ENCODE measurements around the gene SIN3B. TPM values are rescaled to one million over a fixed set of nuclear protein-coding genes. Genes with fewer than 3 reads are reported as not detected.
A peak's percentile ranks its signal among the peaks of the same experiment; 100 is the strongest.

Gene SIN3B
- total and polyA plus RNA-seq, 4 donors: 7.1 to 82.7 (median 56.7) TPM

DNA sequence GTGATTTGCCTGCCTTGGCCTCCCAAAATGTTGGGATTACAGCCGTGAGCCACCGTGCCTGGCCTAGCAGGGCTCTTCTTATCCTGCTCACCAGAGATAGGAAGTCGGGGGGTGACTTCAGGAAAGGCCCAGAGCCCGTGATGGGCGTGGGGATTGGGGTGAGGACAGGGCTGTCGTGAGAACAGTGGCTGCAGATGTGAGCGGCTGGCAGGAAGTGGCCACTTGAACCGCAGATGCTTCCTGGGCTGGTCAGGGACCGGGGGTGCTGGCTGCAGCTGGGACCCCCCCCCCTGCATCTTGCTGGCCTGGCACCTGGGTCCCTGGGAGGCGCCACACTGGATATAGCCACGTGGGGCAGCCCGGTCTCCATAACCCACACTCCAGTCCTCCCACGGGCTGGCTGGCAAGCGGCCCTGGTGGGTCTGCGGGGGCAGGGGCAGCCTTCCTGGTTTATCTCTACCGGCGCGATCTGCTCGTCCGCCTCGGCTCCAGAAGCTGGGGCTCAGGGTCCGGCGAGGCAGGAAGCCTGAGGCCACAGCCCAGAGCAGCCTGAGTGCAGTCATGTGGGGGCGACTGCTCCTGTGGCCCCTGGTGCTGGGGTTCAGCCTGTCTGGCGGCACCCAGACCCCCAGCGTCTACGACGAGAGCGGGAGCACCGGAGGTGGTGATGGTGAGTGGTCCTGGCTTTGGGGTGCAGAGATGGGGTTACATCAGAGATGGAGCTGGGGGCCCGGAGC, 59.6 kb downstream of the SIN3B start, which contains the start of gene F2RL3:
Gene F2RL3 (plus strand): TSS at position 371 of the 737 bp plus-strand sequence. CDS start 191 bp downstream, at position 562.
- H3K4me1 ChIP-seq (ENCODE audit: control insufficient read depth in 1 of 2, insufficient read depth in 2 of 2, low read length in 2 of 2): no peaks in the 10 kb centered on the region
- 31 to 36% methylated on average over 28 to 31 of the region's 31 CpGs for WGBS, 2 donors
- H3K36me3 ChIP-seq (ENCODE audit: control insufficient read depth in 1 of 2, insufficient read depth in 2 of 2, low read length in 1 of 2): no peaks in the 10 kb centered on the region
- H3K27me3 ChIP-seq (ENCODE audit: control insufficient read depth in 1 of 2, insufficient read depth in 2 of 2, low read length in 1 of 2): no peaks in the 10 kb centered on the region
- peak; percentile 42 for ATAC-seq (ENCODE audit: low FRiP score)
- H3K9me3 ChIP-seq (ENCODE audit: control insufficient read depth, low read length): no peaks in the 10 kb centered on the region
- H3K27ac ChIP-seq (ENCODE audit: low read depth in 1 of 2, low read length in 2 of 2): no peak within 1 kb of the TSS
- intact Hi-C loops (cut with DNase I): no loop called here
- no peak for DNase-seq
- H3K4me3 ChIP-seq (ENCODE audit: low read length in 2 of 2): no peak within 1 kb of the TSS

DNA sequence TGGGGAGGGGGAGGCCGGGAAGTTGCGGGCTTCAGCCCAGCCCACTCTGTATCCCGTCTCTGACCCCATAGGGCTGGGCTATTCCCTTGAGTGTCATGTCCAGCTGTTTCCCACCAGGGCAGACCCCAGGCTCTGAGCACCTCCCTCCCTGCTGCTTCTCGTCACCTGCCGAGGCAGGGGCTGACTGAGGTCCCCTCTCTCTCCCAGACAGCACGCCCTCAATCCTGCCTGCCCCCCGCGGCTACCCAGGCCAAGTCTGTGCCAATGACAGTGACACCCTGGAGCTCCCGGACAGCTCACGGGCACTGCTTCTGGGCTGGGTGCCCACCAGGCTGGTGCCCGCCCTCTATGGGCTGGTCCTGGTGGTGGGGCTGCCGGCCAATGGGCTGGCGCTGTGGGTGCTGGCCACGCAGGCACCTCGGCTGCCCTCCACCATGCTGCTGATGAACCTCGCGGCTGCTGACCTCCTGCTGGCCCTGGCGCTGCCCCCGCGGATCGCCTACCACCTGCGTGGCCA, 60.2 kb downstream of the SIN3B start:
- intact Hi-C loops (cut with DNase I): no loop called here
- DNase-seq (no peak), ATAC-seq (ENCODE audit: low FRiP score) (peak; percentile 4)
- Histone ChIP-seq H3K36me3 (ENCODE audit: control insufficient read depth in 1 of 2, insufficient read depth in 2 of 2, low read length in 1 of 2) (no peaks in the 10 kb centered on the region), H3K27me3 (ENCODE audit: control insufficient read depth in 1 of 2, insufficient read depth in 2 of 2, low read length in 1 of 2) (no peaks in the 10 kb centered on the region), H3K4me3 (ENCODE audit: low read length in 2 of 2) (no peak overlapping the region), H3K27ac (ENCODE audit: low read depth in 1 of 2, low read length in 2 of 2) (no peak overlapping the region), H3K4me1 (ENCODE audit: control insufficient read depth in 1 of 2, insufficient read depth in 2 of 2, low read length in 2 of 2) (no peaks in the 10 kb centered on the region), H3K9me3 (ENCODE audit: control insufficient read depth, low read length) (no peaks in the 10 kb centered on the region)
- WGBS, 2 donors: 47 to 50% methylated on average over 21 to 22 of the region's 22 CpGs

DNA sequence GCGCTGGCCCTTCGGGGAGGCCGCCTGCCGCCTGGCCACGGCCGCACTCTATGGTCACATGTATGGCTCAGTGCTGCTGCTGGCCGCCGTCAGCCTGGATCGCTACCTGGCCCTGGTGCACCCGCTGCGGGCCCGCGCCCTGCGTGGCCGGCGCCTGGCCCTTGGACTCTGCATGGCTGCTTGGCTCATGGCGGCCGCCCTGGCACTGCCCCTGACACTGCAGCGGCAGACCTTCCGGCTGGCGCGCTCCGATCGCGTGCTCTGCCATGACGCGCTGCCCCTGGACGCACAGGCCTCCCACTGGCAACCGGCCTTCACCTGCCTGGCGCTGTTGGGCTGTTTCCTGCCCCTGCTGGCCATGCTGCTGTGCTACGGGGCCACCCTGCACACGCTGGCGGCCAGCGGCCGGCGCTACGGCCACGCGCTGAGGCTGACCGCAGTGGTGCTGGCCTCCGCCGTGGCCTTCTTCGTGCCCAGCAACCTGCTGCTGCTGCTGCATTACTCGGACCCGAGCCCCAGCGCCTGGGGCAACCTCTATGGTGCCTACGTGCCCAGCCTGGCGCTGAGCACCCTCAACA, 60.8 kb downstream of the SIN3B start:
- H3K4me1 ChIP-seq (ENCODE audit: control insufficient read depth in 1 of 2, insufficient read depth in 2 of 2, low read length in 2 of 2): no peaks in the 10 kb centered on the region
- ATAC-seq (ENCODE audit: low FRiP score) (no peak), DNase-seq (no peak)
- no peaks in the 10 kb centered on the region for H3K27me3 ChIP-seq (ENCODE audit: control insufficient read depth in 1 of 2, insufficient read depth in 2 of 2, low read length in 1 of 2)
- H3K4me3 ChIP-seq (ENCODE audit: low read length in 2 of 2): no peak overlapping the region
- no peak overlapping the region for H3K27ac ChIP-seq (ENCODE audit: low read depth in 1 of 2, low read length in 2 of 2)
- H3K36me3 ChIP-seq (ENCODE audit: control insufficient read depth in 1 of 2, insufficient read depth in 2 of 2, low read length in 1 of 2): no peaks in the 10 kb centered on the region
- WGBS, 2 donors: 95 to 97% methylated on average over 42 to 48 of the region's 48 CpGs
- intact Hi-C loops (cut with DNase I): loop anchor here in 1 of 2 donors (10.0 kb wide), 1 partner anchor 115 kb away; no protein-coding TSS in a partner anchor
- H3K9me3 ChIP-seq (ENCODE audit: control insufficient read depth, low read length): no peaks in the 10 kb centered on the region

DNA sequence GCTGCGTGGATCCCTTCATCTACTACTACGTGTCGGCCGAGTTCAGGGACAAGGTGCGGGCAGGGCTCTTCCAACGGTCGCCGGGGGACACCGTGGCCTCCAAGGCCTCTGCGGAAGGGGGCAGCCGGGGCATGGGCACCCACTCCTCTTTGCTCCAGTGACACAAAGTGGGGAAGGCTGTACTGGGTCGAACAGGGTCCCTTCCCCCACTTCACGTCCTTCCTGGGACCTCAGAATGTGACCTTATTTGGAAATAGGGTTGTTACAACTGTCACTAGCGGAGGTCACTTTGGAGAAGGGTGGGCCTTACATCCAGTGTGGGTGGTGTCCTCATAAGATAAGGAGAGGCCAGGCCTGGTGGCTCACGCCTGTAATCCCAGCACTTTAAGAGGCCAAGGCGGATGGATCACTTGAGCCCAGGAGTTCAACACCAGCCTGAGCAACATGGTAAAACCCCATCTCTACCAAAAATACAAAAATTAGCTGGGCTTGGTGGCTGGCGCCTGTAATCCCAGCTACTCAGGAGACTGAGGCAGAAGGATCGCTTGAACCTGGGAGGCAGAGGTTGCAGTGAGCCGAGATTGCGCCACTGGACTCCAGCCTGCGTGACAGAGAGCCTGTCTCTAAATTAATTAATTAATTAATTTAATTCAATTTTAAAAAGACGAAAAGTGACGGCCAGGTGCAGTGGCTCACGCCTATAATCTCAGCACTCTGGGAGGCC, 61.4 kb downstream of the SIN3B start:
- no peaks in the 10 kb centered on the region for H3K27me3 ChIP-seq (ENCODE audit: control insufficient read depth in 1 of 2, insufficient read depth in 2 of 2, low read length in 1 of 2)
- H3K9me3 ChIP-seq (ENCODE audit: control insufficient read depth, low read length): no peaks in the 10 kb centered on the region
- ATAC-seq (ENCODE audit: low FRiP score): no peak
- intact Hi-C loops (cut with DNase I): loop anchor here in 1 of 2 donors (10.0 kb wide), 1 partner anchor 116 kb away; no protein-coding TSS in a partner anchor
- H3K4me1 ChIP-seq (ENCODE audit: control insufficient read depth in 1 of 2, insufficient read depth in 2 of 2, low read length in 2 of 2): no peaks in the 10 kb centered on the region
- DNase-seq: no peak
- no peaks in the 10 kb centered on the region for H3K36me3 ChIP-seq (ENCODE audit: control insufficient read depth in 1 of 2, insufficient read depth in 2 of 2, low read length in 1 of 2)
- H3K4me3 ChIP-seq (ENCODE audit: low read length in 2 of 2): no peak overlapping the region
- WGBS, 2 donors: 91 to 94% methylated on average over 24 of the region's 24 CpGs
- no peak overlapping the region for H3K27ac ChIP-seq (ENCODE audit: low read depth in 1 of 2, low read length in 2 of 2)

DNA sequence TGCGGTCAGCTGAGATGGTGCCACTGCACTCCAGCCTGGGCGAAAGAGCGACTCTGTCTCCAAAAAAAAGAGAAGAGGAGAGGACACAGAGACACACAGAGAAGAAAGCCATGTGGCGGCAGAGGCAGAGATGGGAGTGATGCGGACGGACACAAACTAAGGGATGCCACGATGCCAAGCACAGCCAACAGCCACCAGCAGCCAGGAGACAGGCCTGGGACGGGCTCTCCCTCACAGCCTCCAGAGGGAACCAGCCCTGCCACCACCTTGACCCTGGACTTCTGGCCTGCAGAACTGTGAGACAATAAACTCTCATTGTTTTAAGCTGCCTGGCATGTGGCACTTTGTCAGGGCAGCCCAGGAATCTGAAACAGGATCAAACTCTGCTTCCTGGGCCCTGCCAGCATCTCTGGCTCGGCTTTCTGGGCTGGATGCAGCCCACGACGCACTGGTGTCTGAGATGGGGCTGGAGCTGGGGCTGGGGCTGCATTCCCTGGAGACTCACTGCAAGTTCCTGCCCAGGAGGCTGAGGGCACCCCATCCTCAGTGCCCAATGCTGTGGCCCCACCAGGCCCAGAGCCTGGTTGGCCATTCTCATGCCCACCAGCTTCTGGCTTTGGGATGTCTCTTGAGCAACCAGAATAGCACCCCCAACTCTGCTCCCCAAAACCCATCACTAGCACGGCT, 62.6 kb downstream of the SIN3B start:
- ATAC-seq (ENCODE audit: low FRiP score): no peak
- no peak overlapping the region for H3K27ac ChIP-seq (ENCODE audit: low read depth in 1 of 2, low read length in 2 of 2)

DNA sequence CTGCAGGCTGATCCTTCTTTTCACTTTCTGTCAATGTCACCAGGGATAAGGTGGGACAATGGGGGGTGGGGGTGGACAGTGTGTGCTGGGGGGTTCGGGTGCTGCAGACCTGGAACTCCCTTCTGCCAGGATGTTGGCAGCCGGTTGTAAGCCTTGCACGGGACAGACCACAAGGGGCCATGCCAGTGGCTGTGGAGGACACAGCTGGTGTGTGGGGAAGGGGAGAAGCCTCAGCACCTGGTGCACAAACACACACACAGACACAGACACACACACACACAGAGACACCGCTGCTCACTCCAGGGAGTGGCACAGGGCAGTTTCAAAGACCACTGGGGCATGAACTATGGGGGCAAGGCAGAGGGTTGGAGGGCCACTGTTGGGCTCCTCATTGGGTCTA, 63.2 kb downstream of the SIN3B start:
- Histone ChIP-seq H3K4me1 (ENCODE audit: control insufficient read depth in 1 of 2, insufficient read depth in 2 of 2, low read length in 2 of 2) (no peaks in the 10 kb centered on the region), H3K4me3 (ENCODE audit: low read length in 2 of 2) (no peak overlapping the region), H3K36me3 (ENCODE audit: control insufficient read depth in 1 of 2, insufficient read depth in 2 of 2, low read length in 1 of 2) (no peaks in the 10 kb centered on the region), H3K27ac (ENCODE audit: low read depth in 1 of 2, low read length in 2 of 2) (no peak overlapping the region), H3K9me3 (ENCODE audit: control insufficient read depth, low read length) (no peaks in the 10 kb centered on the region), H3K27me3 (ENCODE audit: control insufficient read depth in 1 of 2, insufficient read depth in 2 of 2, low read length in 1 of 2) (no peaks in the 10 kb centered on the region)
- intact Hi-C loops (cut with DNase I): loop anchor here in 1 of 2 donors (10.0 kb wide), 1 partner anchor 118 kb away; no protein-coding TSS in a partner anchor
- WGBS, 2 donors: 71 to 74% methylated on average over 4 of the region's 4 CpGs
- DNase-seq (no peak), ATAC-seq (ENCODE audit: low FRiP score) (no peak)

More for the DNA sequence above, 62.6 kb downstream of the SIN3B start:
- intact Hi-C loops (cut with DNase I): loop anchor here in 1 of 2 donors (10.0 kb wide), 1 partner anchor 117 kb away; no protein-coding TSS in a partner anchor
- Histone ChIP-seq H3K4me3 (ENCODE audit: low read length in 2 of 2) (no peak overlapping the region), H3K27me3 (ENCODE audit: control insufficient read depth in 1 of 2, insufficient read depth in 2 of 2, low read length in 1 of 2) (no peaks in the 10 kb centered on the region), H3K36me3 (ENCODE audit: control insufficient read depth in 1 of 2, insufficient read depth in 2 of 2, low read length in 1 of 2) (no peaks in the 10 kb centered on the region), H3K9me3 (ENCODE audit: control insufficient read depth, low read length) (no peaks in the 10 kb centered on the region), H3K4me1 (ENCODE audit: control insufficient read depth in 1 of 2, insufficient read depth in 2 of 2, low read length in 2 of 2) (no peaks in the 10 kb centered on the region)
- DNase-seq: no peak
- 77 to 78% methylated on average over 12 of the region's 12 CpGs for WGBS, 2 donors

DNA sequence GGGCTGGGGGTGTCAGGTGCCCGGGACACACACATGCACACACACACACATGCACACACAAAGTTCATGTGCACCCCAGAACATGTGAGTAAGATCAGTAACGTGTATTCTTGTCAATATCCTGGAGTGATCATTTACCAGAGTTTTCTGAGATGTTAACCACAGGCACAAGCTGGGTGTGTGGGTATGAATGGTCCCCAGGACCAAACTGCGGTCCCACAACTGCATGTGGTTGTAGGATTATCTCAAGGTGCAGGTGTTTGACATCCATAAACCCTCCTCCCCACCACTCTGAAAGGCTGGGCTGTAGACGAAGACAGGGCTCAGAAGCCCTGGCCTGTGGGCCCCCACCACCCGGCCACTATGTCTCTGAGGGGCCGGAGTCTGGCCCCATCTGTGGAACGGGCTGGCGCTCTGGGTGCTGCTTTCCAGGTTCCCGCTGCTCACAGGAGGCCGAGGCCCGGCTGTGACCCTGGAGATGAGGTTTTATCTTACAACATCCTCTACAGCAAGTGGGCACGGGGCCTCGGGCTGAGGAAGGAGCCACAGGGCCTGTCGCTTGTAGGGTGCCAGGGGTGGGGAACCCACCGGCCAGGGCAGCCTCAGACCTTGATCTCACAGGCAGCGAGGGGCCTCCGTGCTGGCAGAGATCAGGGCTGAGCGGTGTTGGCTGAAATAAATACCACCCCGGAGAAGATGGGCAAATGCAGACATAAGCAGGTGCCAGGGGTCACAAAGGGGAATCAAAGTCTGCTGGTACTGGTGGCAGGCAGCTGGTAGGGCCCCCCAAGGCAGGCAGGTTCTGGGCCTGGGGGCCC, 63.9 kb downstream of the SIN3B start:
- DNase-seq (no peak), ATAC-seq (ENCODE audit: low FRiP score) (no peak)
- H3K4me3 ChIP-seq (ENCODE audit: low read length in 2 of 2): no peak overlapping the region
- no peaks in the 10 kb centered on the region for H3K9me3 ChIP-seq (ENCODE audit: control insufficient read depth, low read length)
- H3K27ac ChIP-seq (ENCODE audit: low read depth in 1 of 2, low read length in 2 of 2): no peak overlapping the region
- no peaks in the 10 kb centered on the region for H3K27me3 ChIP-seq (ENCODE audit: control insufficient read depth in 1 of 2, insufficient read depth in 2 of 2, low read length in 1 of 2)
- H3K4me1 ChIP-seq (ENCODE audit: control insufficient read depth in 1 of 2, insufficient read depth in 2 of 2, low read length in 2 of 2): no peaks in the 10 kb centered on the region
- intact Hi-C loops (cut with DNase I): loop anchor here in 1 of 2 donors (10.0 kb wide), 1 partner anchor 118 kb away; no protein-coding TSS in a partner anchor
- no peaks in the 10 kb centered on the region for H3K36me3 ChIP-seq (ENCODE audit: control insufficient read depth in 1 of 2, insufficient read depth in 2 of 2, low read length in 1 of 2)
- WGBS, 2 donors: 89 to 93% methylated on average over 19 of the region's 19 CpGs

Measured in aorta (tissue), 5 donors.